Right atrium auricular region (tissue), 2 donors: ENCODE results near the gene PHC3. TPM values are rescaled to one million over a fixed set of nuclear protein-coding genes. Genes with fewer than 3 reads are reported as not detected.

Source experiments
- DNase-seq: peaks from one replicate; pipeline ENCODE4 v3.0.0-alpha.2; 2019; ENCODE audit warnings: low spot score
- H3K27ac ChIP-seq, 2 donors: fragments of 200-600 bp; sonication (generic); 1 replicate in 1 of 2; 2 replicates in 1 of 2; pipeline ENCODE4 v1.5.1; 2016 to 2019
- H3K27me3 ChIP-seq, 2 donors: fragments of 200-600 bp; sonication (generic); one replicate each; pipeline versions ENCODE4 v1.5.1 to v1.6.0; 2017 to 2019
- H3K36me3 ChIP-seq: fragments of 200-600 bp; sonication (generic); one replicate; pipeline ENCODE4 v1.5.1; 2016
- H3K4me1 ChIP-seq, 2 donors: fragments of 200-600 bp; sonication (generic); one replicate each; pipeline versions ENCODE4 v1.5.1 to v1.6.0; 2017 to 2019
- H3K4me3 ChIP-seq, 2 donors: fragments of 200-600 bp; sonication (generic); 1 replicate in 1 of 2; 2 replicates in 1 of 2; pipeline ENCODE4 v1.5.1; 2017 to 2019; ENCODE audit warnings: mild to moderate bottlenecking in 1 of 2, moderate library complexity in 1 of 2
- H3K9me3 ChIP-seq, 2 donors: fragments of 200-600 bp; sonication (generic); one replicate each; pipeline ENCODE4 v1.5.1; 2019
- CTCF ChIP-seq, 2 donors: fragments of 200-600 bp; sonication (generic); IDR thresholded peaks; one replicate each; pipeline ENCODE4 v1.5.1; 2019; ENCODE audit warnings: antibody characterized with exemption in 2 of 2
- total RNA-seq, 2 donors: library from RNA; depleted of rRNA; stranded (reverse); fragments of >200 nt; gene quantifications; one replicate each; pipeline ENCODE4 v1.1.0, GENCODE V29; 2016

Gene PHC3
- total RNA-seq, 2 donors from 2014 or later, result 23.8 to 41.9 TPM

- TF ChIP-seq CTCF (IDR thresholded peaks at IDR 0.05), result no peak
- H3K36me3 ChIP-seq, result peaks cover 82% of the 10 kb centered on the region
- no peaks in the 10 kb centered on the region for H3K27me3 ChIP-seq
- no peak overlapping the region for H3K27ac ChIP-seq
- no peak overlapping the region for H3K4me3 ChIP-seq
- H3K9me3 ChIP-seq, result no peaks in the 10 kb centered on the region
- no peaks in the 10 kb centered on the region for H3K4me1 ChIP-seq
- DNase-seq, result no peak
These were observed 10.0 kb downstream of the PHC3 start for GRCh38 chr3:170171563-170171962.

- Histone ChIP-seq H3K27me3 (no peaks in the 10 kb centered on the region), H3K9me3 (no peaks in the 10 kb centered on the region), H3K4me1 (peaks cover 0 to 13% of the 10 kb centered on the region in 2 donors), H3K27ac (no peak overlapping the region), H3K4me3 (no peak overlapping the region), H3K36me3 (peaks cover 37% of the 10 kb centered on the region)
- no peak for TF ChIP-seq CTCF (IDR thresholded peaks at IDR 0.05)
- DNase-seq, result no peak
These were observed 16.8 kb downstream of the PHC3 start for GRCh38 chr3:170164717-170165116.

GRCh38 chr3:170163956-170164645 lies 17.4 kb downstream of the PHC3 start:
- no peaks in the 10 kb centered on the region for H3K27me3 ChIP-seq
- no peak for TF ChIP-seq CTCF (IDR thresholded peaks at IDR 0.05)
- H3K9me3 ChIP-seq, result no peaks in the 10 kb centered on the region
- no peak for DNase-seq
- peaks cover 36% of the 10 kb centered on the region for H3K36me3 ChIP-seq
- H3K4me3 ChIP-seq, result no peak overlapping the region
- peaks cover 0 to 14% of the 10 kb centered on the region in 2 donors for H3K4me1 ChIP-seq
- H3K27ac ChIP-seq, result no peak overlapping the region

- Histone ChIP-seq H3K27ac (no peak overlapping the region), H3K9me3 (no peaks in the 10 kb centered on the region), H3K27me3 (no peaks in the 10 kb centered on the region), H3K36me3 (peaks cover 25% of the 10 kb centered on the region), H3K4me3 (no peak overlapping the region), H3K4me1 (peaks cover 0 to 14% of the 10 kb centered on the region in 2 donors)
- DNase-seq, result no peak
- TF ChIP-seq CTCF (IDR thresholded peaks at IDR 0.05), result no peak
These were observed 18.9 kb downstream of the PHC3 start for GRCh38 chr3:170162630-170163029.

GRCh38 chr3:170162052-170162451 lies 19.5 kb downstream of the PHC3 start:
- H3K4me1 ChIP-seq, result peaks cover 0 to 14% of the 10 kb centered on the region in 2 donors
- no peak overlapping the region for H3K27ac ChIP-seq
- H3K36me3 ChIP-seq, result peaks cover 21% of the 10 kb centered on the region

More at GRCh38 chr3:170162052-170162451, 19.5 kb downstream of the PHC3 start:
- Histone ChIP-seq H3K9me3 (no peaks in the 10 kb centered on the region), H3K4me3 (no peak overlapping the region), H3K27me3 (no peaks in the 10 kb centered on the region)
- no peak for TF ChIP-seq CTCF (IDR thresholded peaks at IDR 0.05)
- no peak for DNase-seq
